A673 (cell line): ENCODE measurements around the gene VCAN. TPM values are rescaled to one million over a fixed set of nuclear protein-coding genes. Genes with fewer than 3 reads are reported as not detected.

Source experiments
- BruUV-seq: library from RNA; stranded (reverse); fragments of 400-500 nt; replicated peaks from 2 replicates; lab custom pipeline; 2021; lab: Mats Ljungman, UMichigan
- CTCF ChIA-PET: fragments of 300-600 bp; sonication (Branson Sonifier 250); formaldehyde crosslinking; loops from one replicate; lab custom pipeline; 2022; ENCODE audit warnings: antibody characterized with exemption; lab: Charles Lee
- POLR2A ChIA-PET: fragments of 300-600 bp; sonication (Branson Sonifier 250); formaldehyde crosslinking; loops from one replicate; lab custom pipeline; 2022; ENCODE audit warnings: antibody characterized with exemption; ENCODE audit not compliant: low non-redundant PET; lab: Charles Lee
- DNase-seq: peaks from one replicate; pipeline ENCODE4 v3.0.0-alpha.2; 2015; ENCODE audit warnings: low spot score
- H3K27ac ChIP-seq: fragments of 200-600 bp; sonication (generic); 2 replicates; pipeline ENCODE4 v1.5.1; 2016; ENCODE audit warnings: mixed run types, low read depth, mild to moderate bottlenecking, mixed read lengths, antibody characterized with exemption, low read length; ENCODE audit not compliant: poor library complexity, severe bottlenecking
- H3K27me3 ChIP-seq: fragments of 200-600 bp; sonication (generic); replicated peaks from 2 replicates; pipeline ENCODE4 v1.6.1; 2017; ENCODE audit warnings: mixed run types, low read depth, mild to moderate bottlenecking, mixed read lengths, antibody characterized with exemption, low read length; ENCODE audit not compliant: insufficient read depth, poor library complexity
- H3K36me3 ChIP-seq: fragments of 200-600 bp; sonication (generic); 2 replicates; pipeline ENCODE4 v1.6.1; 2016; ENCODE audit warnings: mixed run types, mild to moderate bottlenecking, mixed read lengths, antibody characterized with exemption, low read length; ENCODE audit not compliant: insufficient read depth, poor library complexity, severe bottlenecking
- H3K4me1 ChIP-seq: fragments of 200-600 bp; sonication (generic); 2 replicates; pipeline ENCODE4 v1.6.1; 2017; ENCODE audit warnings: mixed run types, mild to moderate bottlenecking, mixed read lengths, antibody characterized with exemption, low read length; ENCODE audit not compliant: insufficient read depth, poor library complexity, severe bottlenecking
- H3K4me3 ChIP-seq: fragments of 200-600 bp; sonication (generic); 2 replicates; pipeline ENCODE4 v1.5.1; 2016; ENCODE audit warnings: low read depth, mixed run types, mild to moderate bottlenecking, mixed read lengths, low read length; ENCODE audit not compliant: poor library complexity, severe bottlenecking
- H3K9me3 ChIP-seq: fragments of 200-600 bp; sonication (generic); 2 replicates; pipeline ENCODE4 v1.6.1; 2016; ENCODE audit warnings: mixed run types, low read depth, mild to moderate bottlenecking, mixed read lengths, antibody characterized with exemption, low read length; ENCODE audit not compliant: poor library complexity, severe bottlenecking
- EZH2 ChIP-seq: fragments of 200-600 bp; sonication (generic); IDR thresholded peaks from 2 replicates; pipeline ENCODE4 v1.6.1; 2017; ENCODE audit warnings: borderline replicate concordance, low read depth, mild to moderate bottlenecking, mixed read lengths, antibody characterized with exemption, low read length; ENCODE audit not compliant: poor library complexity, severe bottlenecking
- intact Hi-C: fragments of 100-400 bp; cut with micrococcal nuclease; formaldehyde crosslinking; loops from one replicate; pipeline ENCODE4 v1.10.0; 2022; ENCODE audit not compliant: unreplicated experiment
- total RNA-seq: library from RNA; stranded (reverse); gene quantifications from 2 replicates; pipeline ENCODE4 v1.2.3, GENCODE V29; 2021
- TF ChIP-seq, protein P1 (sequence below): fragments of 300-800, 200-600 bp; sonication (generic); conservative IDR thresholded peaks from 2 replicates; pipeline ENCODE4 v1.5.1; 2017; ENCODE audit warnings: low read depth, mild to moderate bottlenecking, antibody characterized with exemption, low read length, moderate library complexity, mixed read lengths

Gene VCAN
- total RNA-seq, 1 experiment from 2014 or later: 0.90 TPM

DNA sequence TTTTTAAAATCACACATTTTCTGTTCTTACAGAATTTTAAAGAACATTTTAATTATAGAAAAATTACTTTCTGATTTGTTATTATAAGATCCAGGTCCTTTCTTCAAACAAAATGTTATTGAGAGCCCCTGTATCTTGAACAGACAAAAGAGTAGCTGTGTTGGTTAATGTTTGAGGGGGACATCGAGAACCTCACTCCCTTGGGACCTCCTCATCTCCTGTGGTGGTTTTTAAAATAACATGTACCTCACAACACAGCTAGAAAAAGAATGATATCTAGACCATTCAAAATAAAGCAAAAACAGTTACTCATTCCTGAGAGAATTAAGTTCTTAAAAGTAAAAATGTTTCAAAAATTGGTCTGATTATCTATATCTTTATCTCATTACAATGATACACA is 54.7 kb downstream of the VCAN start:
- intact Hi-C loops: no loop called here
- ChIA-PET POLR2A (no interaction called here), CTCF (no interaction called here)
- TF ChIP-seq, protein P1, sequence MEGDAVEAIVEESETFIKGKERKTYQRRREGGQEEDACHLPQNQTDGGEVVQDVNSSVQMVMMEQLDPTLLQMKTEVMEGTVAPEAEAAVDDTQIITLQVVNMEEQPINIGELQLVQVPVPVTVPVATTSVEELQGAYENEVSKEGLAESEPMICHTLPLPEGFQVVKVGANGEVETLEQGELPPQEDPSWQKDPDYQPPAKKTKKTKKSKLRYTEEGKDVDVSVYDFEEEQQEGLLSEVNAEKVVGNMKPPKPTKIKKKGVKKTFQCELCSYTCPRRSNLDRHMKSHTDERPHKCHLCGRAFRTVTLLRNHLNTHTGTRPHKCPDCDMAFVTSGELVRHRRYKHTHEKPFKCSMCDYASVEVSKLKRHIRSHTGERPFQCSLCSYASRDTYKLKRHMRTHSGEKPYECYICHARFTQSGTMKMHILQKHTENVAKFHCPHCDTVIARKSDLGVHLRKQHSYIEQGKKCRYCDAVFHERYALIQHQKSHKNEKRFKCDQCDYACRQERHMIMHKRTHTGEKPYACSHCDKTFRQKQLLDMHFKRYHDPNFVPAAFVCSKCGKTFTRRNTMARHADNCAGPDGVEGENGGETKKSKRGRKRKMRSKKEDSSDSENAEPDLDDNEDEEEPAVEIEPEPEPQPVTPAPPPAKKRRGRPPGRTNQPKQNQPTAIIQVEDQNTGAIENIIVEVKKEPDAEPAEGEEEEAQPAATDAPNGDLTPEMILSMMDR: no peak
- no peak for TF ChIP-seq EZH2
- no peaks in the 10 kb centered on the region for H3K9me3 ChIP-seq
- H3K27me3 ChIP-seq: no peaks in the 10 kb centered on the region
- H3K4me1 ChIP-seq: no peaks in the 10 kb centered on the region
- no TSS peak for BruUV-seq
- H3K4me3 ChIP-seq: no peak overlapping the region
- no peak overlapping the region for H3K27ac ChIP-seq
- no peak for DNase-seq
- H3K36me3 ChIP-seq: no peaks in the 10 kb centered on the region

DNA sequence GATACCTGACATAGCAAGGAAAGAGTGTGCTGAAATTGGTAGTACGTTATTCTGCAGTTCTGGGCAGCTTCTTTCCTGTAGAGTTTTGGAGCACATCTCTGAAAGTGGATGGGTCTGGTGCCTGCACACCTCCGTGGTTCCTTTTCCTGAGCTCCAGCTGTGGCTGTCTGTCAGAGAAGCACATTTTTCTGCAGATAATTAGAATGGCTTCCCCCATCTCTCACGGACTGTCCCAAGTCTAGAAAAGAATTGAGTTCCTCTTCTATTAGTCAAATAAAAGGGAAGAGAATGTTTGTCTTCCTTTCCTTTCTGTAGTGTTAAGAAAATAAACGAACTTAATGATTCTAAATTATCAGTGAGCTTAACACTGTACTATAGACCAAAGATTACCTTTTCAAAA is 55.7 kb downstream of the VCAN start:
- no peaks in the 10 kb centered on the region for H3K36me3 ChIP-seq
- POLR2A ChIA-PET: no interaction called here
- CTCF ChIA-PET: no interaction called here

DNA sequence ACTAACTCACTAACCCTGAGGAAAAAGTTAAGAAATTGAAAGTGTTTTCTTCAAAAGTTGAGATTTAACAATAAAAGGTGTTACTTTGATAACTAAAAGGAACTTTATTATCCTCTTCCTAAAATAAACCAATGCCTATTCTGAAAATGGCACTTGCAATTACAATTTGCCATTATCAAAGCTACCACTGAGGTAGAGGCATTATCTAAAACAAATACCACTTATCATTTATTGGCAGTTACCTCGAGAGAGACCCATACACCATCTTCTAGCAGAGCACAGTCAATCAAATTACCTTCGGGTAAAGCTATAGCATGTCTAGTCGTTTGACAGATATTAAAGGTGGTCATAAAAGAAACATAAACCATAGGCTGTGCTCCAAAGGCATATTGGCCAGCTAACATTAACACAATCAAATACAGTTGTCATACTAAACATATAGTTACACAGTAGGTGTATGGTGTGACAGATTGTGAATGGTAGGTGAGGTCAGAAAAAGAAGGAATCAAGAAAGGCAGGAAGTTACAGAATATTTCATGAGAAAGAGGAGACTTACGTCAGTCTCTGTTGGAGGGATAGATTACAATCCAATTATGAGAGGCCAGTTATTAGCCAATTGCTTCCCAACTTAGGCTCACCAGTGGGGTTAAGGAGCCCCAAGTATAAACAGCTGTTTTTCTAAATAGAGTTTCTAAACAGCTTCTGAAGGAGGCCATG is 56.3 kb downstream of the VCAN start:
- Histone ChIP-seq H3K27me3 (no peaks in the 10 kb centered on the region), H3K36me3 (no peaks in the 10 kb centered on the region), H3K4me3 (no peak overlapping the region), H3K9me3 (no peaks in the 10 kb centered on the region), H3K27ac (no peak overlapping the region), H3K4me1 (no peaks in the 10 kb centered on the region)
- POLR2A ChIA-PET: no interaction called here
- DNase-seq: no peak
- no peak for TF ChIP-seq EZH2
- TF ChIP-seq, protein P1: no peak
- intact Hi-C loops: no loop called here
- BruUV-seq: no TSS peak
- CTCF ChIA-PET: no interaction called here

More for the DNA sequence above, 55.7 kb downstream of the VCAN start:
- DNase-seq: no peak
- intact Hi-C loops: no loop called here
- Histone ChIP-seq H3K4me1 (no peaks in the 10 kb centered on the region), H3K27me3 (no peaks in the 10 kb centered on the region), H3K27ac (no peak overlapping the region), H3K4me3 (no peak overlapping the region), H3K9me3 (no peaks in the 10 kb centered on the region)
- TF ChIP-seq EZH2: no peak
- TF ChIP-seq, protein P1: no peak
- BruUV-seq: no TSS peak
